Astrocyte of the spinal cord (primary cell): ENCODE data around the gene PRR30.

Experiments used
- DNase-seq: peaks from one replicate; pipeline ENCODE4 v3.0.0; 2011; ENCODE audit warnings: low read depth, low spot score
- H3K4me3 ChIP-seq: 2 replicates; pipeline ENCODE4 v1.5.1; 2011; ENCODE audit warnings: low read depth, mild to moderate bottlenecking, low read length, moderate library complexity
- in situ Hi-C: cut with HindIII; loops from 2 replicates; pipeline ENCODE4 v1.10.0; 2017; ENCODE audit warnings: low sequenced_read_pairs
- TF ChIP-seq, protein P1 (sequence below): IDR thresholded peaks from 2 replicates; pipeline ENCODE4 v1.5.1; 2012; ENCODE audit warnings: low read depth, mild to moderate bottlenecking, low read length, inconsistent platforms

The PRR30 gene

DNA sequence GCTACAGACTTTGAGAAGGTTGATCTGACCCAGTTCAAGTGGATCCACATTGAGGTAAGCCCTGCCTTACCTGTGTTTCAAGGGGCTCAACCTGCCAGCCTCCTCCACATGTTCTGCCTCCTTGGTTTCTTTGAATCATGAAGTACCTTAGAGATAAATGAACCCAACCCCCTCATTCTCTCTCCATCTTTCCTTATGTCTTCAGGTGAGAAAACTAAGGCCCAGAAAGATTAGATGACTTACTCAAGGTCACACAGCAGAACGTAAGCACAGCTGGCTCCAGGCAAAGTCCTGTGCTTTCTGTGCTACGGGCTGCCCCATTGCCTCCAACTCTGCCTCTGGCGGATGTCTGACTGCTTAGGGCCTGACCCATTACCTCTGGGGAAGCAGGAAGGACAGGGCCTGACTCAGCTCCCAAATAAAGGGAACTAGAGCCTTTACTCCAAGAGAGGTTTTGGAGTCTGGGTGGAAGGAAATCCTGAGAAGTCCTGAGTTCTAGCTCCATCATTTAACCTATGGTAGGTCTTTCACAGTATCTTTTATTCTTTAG is 42.4 kb downstream of the PRR30 start:
- TF ChIP-seq, protein P1, sequence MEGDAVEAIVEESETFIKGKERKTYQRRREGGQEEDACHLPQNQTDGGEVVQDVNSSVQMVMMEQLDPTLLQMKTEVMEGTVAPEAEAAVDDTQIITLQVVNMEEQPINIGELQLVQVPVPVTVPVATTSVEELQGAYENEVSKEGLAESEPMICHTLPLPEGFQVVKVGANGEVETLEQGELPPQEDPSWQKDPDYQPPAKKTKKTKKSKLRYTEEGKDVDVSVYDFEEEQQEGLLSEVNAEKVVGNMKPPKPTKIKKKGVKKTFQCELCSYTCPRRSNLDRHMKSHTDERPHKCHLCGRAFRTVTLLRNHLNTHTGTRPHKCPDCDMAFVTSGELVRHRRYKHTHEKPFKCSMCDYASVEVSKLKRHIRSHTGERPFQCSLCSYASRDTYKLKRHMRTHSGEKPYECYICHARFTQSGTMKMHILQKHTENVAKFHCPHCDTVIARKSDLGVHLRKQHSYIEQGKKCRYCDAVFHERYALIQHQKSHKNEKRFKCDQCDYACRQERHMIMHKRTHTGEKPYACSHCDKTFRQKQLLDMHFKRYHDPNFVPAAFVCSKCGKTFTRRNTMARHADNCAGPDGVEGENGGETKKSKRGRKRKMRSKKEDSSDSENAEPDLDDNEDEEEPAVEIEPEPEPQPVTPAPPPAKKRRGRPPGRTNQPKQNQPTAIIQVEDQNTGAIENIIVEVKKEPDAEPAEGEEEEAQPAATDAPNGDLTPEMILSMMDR, result no peak
- no peak overlapping the region for H3K4me3 ChIP-seq
- in situ Hi-C loops, result no loop called here
- DNase-seq, result no peak

DNA sequence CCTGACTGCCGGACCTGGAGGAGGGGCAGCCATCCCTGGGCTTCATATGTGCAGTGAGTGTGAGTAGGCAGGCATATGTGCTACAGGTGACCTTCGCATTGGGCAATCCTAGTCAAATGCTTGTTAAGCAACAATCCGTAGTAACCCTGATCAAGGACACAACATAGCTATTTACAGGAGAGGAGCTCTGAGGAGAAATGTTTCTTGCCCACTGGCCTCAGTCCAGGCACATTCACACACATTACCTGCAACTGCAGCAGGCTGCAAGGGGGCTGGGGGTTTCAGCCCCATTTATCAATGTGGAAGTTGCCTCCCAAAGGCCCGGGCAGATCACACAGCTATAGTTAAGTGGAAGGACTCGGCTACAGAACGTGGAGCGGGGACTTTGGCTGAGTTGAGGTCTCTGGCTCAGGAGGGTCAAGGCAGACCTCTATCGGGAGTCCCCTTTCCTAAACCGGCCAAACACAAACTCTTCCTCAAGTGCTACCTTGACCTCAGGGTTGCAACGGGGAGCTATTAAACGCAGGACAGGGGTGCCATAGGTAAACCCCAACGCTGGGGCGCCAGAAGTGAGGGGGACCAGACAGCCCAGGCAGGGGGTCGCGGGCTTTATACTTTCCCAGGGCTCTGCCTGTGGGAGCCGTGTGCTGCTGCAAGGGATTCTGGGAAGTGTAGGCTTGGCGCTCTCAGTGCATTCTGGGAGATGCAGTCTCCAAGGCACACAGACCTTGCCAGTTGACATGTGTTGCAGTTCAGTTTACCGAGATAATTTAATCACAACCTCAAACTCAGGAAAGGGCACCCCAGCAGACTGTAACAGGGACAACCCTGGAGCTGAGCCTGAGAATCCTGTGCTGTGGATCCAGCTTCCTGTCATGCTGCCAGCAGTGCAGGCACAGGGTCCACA is 43.2 kb downstream of the PRR30 start:
- H3K4me3 ChIP-seq, result peak overlapping the region; percentile 16
- in situ Hi-C loops, result no loop called here
- TF ChIP-seq, protein P1, result no peak
- DNase-seq, result peak; percentile 44

DNA sequence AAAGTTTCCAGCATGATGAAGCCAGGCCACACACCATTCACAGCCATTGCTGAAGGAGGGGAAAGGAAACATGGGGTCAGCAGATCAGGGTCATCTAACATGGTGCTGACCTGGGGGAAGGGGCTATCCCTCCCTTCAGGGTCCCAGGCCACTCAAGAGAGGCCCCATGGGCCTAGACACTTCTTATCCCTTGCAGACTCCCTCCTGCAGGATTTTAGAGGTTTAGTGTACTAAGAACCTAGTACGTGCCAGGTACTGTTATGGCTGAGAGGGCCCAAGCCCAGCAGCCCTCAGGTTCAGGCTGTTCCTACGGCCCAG is 43.8 kb downstream of the PRR30 start:
- no peak overlapping the region for H3K4me3 ChIP-seq
- TF ChIP-seq, protein P1, result no peak
- in situ Hi-C loops, result no loop called here
- no peak for DNase-seq

DNA sequence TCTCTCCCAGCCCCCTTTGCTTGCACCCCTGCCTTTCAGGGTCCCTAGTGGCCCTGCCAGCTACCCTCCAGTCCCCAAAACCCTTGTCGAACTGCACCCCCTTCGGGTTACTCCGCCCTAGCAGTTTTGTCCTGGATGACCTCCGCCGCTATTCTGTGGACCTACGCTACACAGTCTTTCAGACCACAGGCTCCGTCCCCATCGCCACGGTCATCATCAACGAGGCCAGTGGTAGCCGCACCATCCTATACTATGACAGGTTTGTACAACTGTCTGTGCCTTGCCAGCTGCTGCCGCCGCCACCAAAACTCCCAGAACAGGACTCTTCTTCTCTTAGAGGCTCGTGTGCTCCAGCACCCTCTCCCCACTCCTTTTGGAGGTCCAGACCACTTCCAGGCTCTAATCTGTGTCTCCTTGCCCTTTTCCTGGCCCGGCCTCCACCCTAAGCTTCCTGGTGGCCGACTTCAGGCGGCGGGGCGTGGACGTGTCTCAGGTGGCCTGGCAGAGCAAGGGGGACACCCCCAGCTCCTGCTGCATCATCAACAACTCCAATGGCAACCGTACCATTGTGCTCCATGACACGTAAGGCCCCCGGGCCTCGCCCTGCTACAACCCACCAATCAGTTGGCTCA is 44.7 kb downstream of the PRR30 start:
- in situ Hi-C loops, result no loop called here
- no peak for DNase-seq
- TF ChIP-seq, protein P1, result no peak
- no peak overlapping the region for H3K4me3 ChIP-seq

DNA sequence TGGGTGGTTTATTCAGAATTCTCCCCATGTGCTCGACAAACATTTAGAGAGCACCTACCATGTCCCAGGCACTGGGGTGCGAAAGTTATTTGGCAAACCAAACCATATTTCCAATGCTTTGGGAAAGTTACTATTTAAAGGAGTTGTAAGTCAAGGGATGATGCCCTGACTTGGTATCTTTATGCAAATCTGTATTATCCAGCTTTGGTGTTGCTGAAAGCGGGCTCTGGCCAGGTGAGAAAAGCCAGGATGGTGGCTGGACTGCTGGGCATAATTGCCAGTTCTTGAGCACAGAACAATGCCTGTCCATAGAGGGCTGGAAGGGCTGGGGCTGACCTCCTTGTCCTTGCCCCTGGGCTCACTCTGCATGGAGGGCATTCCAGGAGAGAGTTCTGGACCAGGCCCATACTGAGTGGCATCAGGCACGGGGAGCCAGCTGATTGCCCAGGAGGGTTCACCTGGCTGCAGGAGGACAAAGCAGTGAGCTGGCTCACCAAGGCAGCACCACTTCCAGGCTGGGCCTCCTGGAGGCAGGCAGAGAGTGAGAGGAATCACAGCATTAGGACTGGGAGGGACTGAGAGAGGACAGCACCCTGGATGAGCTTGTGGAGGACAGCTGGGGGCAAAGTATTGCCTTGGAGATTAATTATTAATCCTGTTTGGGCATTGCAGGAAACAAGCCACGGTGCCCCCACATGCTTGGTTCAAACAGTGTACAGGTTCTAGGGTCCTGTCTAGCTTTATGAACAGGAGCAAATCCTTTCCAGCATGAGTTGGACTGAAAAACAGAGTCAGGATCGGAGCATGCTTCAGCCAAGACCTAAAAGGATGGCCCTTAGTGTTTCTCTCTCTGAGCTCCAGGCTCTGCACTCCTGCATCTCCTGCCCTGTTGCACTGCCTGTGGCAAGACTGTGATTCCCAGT is 45.5 kb downstream of the PRR30 start:
- TF ChIP-seq, protein P1, result no peak
- H3K4me3 ChIP-seq, result no peak overlapping the region
- DNase-seq, result no peak
- in situ Hi-C loops, result no loop called here
